AG04450 (cell line): ENCODE measurements around the gene OTUD1. TPM values are rescaled to one million over a fixed set of nuclear protein-coding genes. Genes with fewer than 3 reads are reported as not detected.

Experiments used
- CTCF ChIA-PET: fragments of 300-600, 350-600 bp; formaldehyde crosslinking; extraction: SDS; loops from one replicate; lab custom pipeline; 2022; ENCODE audit warnings: antibody characterized with exemption, inconsistent platforms; lab: Charles Lee
- POLR2A ChIA-PET: fragments of 350-600 bp; formaldehyde crosslinking; extraction: SDS; loops from one replicate; lab custom pipeline; 2021; ENCODE audit warnings: antibody characterized with exemption, inconsistent platforms; lab: Yijun Ruan, JAX
- DNase-seq: peaks from one replicate; pipeline ENCODE4 v3.0.0-alpha.2; 2011; ENCODE audit warnings: low read depth, low spot score
- H3K27ac ChIP-seq: one replicate; pipeline ENCODE4 v1.5.1; 2012; ENCODE audit warnings: low read depth, low read length, control low read depth
- H3K27me3 ChIP-seq: one replicate; pipeline ENCODE4 v1.6.0; 2012; ENCODE audit warnings: low read length; ENCODE audit not compliant: control insufficient read depth, insufficient read depth
- H3K4me3 ChIP-seq: 2 replicates; pipeline ENCODE4 v1.5.1; 2011; ENCODE audit warnings: mild to moderate bottlenecking, low read depth, low read length, control low read depth
- H3K9me3 ChIP-seq: 2 replicates; pipeline ENCODE4 v1.5.1; 2012; ENCODE audit warnings: low read length; ENCODE audit not compliant: control insufficient read depth, insufficient read depth
- polyA plus RNA-seq: library from polyadenylated mRNA; depleted of rRNA; stranded (reverse); fragments of >200 nt; gene quantifications from 2 replicates; pipeline ENCODE4 v1.2.3, GENCODE V29; 2011
- TF ChIP-seq, protein P1 (sequence below): IDR thresholded peaks from 2 replicates; pipeline ENCODE4 v1.5.1; 2011; ENCODE audit warnings: low read depth, low read length, control low read depth, inconsistent platforms

Gene OTUD1
- polyA plus RNA-seq, 1 experiment = 1.5 TPM

DNA sequence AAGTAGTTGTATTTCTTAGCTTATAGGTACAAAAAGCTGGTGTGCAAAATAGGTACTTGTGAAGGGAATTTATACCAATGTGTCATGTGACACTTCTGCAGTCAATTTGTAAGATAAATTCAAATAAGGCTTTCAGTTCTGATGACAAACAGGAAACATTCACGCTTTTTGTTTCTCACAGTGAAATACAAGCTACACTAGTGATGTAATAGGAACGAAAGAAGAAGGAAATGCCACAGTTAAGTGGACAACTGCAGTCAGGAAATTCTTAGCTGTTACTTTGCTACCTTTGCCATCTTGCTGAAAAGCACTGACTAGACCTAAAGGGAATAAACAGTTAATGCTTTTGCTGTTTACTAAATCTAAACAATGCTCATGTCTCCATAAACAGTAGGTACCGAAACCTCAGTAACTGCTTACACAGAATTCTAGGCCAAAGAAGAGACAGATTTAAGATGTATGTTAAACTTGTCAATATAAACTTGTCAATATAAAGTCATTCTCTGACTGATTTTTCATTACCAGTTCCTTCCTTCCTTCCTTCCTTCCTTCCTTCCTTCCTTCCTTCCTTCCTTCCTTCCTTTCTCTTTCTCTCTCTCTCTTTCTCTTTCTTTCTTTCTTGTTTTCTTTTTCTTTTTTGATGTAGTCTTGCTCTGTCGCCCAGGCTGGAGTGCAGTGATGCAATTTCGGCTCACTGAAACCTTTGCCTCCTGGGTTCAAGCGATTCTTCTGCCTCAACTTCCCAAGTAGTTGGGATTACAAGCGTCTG lies 10.1 kb downstream of the OTUD1 start:
- POLR2A ChIA-PET = no interaction called here
- no peak for DNase-seq
- Histone ChIP-seq H3K9me3 (no peaks in the 10 kb centered on the region), H3K27me3 (no peaks in the 10 kb centered on the region), H3K27ac (no peak overlapping the region), H3K4me3 (no peak overlapping the region)
- CTCF ChIA-PET = no interaction called here
- TF ChIP-seq, protein P1, sequence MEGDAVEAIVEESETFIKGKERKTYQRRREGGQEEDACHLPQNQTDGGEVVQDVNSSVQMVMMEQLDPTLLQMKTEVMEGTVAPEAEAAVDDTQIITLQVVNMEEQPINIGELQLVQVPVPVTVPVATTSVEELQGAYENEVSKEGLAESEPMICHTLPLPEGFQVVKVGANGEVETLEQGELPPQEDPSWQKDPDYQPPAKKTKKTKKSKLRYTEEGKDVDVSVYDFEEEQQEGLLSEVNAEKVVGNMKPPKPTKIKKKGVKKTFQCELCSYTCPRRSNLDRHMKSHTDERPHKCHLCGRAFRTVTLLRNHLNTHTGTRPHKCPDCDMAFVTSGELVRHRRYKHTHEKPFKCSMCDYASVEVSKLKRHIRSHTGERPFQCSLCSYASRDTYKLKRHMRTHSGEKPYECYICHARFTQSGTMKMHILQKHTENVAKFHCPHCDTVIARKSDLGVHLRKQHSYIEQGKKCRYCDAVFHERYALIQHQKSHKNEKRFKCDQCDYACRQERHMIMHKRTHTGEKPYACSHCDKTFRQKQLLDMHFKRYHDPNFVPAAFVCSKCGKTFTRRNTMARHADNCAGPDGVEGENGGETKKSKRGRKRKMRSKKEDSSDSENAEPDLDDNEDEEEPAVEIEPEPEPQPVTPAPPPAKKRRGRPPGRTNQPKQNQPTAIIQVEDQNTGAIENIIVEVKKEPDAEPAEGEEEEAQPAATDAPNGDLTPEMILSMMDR = no peak

DNA sequence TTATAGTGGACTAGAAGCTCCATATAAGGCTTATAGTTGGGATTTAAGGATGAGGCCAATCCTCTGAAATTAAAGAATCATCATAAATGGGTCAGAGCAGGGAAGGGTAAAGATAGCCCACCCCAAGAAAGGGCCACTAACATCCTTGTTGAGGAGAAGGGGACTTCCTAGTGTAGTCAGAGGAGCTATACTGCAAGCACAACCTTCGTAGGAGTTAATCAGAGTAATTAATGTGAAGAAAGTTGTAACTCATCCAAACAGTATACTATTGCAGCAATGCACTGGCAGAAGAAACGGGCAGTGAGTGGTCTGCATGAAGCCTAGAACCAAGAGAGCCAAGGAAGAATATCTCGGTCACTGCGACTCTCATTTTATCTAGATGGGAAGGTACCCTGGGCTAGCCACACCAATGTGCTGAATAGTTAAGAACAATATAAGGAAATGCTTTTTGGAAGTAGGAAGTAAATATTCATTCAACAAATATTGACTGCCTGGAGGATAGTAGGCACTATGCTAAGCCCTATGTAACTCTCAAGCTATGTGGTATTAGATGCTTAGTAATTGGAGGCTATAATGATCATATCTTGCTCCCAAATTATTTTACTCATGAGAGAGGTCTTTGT lies 13.3 kb downstream of the OTUD1 start:
- POLR2A ChIA-PET = no interaction called here
- Histone ChIP-seq H3K27ac (no peak overlapping the region), H3K9me3 (no peaks in the 10 kb centered on the region), H3K27me3 (peaks cover 5% of the 10 kb centered on the region), H3K4me3 (no peak overlapping the region)
- TF ChIP-seq, protein P1 = no peak
- CTCF ChIA-PET = interaction anchor here (0.6 kb wide), 1 partner anchor 918 kb away, joined by 6 read pairs; no protein-coding TSS in a partner anchor
- DNase-seq = no peak

DNA sequence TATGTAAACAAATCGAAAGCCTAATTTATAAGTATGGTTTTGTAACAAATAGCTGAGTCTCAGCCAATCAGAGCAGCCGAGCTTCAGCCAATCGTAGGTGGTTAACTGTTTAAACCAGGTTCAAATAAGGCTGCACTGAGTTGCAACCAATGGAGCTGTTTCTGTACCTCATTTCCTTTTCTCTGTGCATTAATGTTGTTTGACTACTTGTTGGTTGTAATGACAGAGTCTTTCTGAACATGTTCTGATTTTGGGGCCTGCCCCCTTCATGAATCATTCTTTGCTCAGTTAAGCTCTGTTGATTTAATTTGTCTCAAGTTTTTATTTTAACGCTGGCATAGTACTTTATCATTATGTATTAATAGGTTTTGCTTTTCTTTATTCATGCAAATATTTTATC lies 14.6 kb downstream of the OTUD1 start:
- CTCF ChIA-PET = no interaction called here
- Histone ChIP-seq H3K27ac (no peak overlapping the region), H3K4me3 (no peak overlapping the region), H3K9me3 (no peaks in the 10 kb centered on the region), H3K27me3 (peaks cover 5% of the 10 kb centered on the region)
- POLR2A ChIA-PET = no interaction called here
- DNase-seq = no peak
- TF ChIP-seq, protein P1 = no peak

DNA sequence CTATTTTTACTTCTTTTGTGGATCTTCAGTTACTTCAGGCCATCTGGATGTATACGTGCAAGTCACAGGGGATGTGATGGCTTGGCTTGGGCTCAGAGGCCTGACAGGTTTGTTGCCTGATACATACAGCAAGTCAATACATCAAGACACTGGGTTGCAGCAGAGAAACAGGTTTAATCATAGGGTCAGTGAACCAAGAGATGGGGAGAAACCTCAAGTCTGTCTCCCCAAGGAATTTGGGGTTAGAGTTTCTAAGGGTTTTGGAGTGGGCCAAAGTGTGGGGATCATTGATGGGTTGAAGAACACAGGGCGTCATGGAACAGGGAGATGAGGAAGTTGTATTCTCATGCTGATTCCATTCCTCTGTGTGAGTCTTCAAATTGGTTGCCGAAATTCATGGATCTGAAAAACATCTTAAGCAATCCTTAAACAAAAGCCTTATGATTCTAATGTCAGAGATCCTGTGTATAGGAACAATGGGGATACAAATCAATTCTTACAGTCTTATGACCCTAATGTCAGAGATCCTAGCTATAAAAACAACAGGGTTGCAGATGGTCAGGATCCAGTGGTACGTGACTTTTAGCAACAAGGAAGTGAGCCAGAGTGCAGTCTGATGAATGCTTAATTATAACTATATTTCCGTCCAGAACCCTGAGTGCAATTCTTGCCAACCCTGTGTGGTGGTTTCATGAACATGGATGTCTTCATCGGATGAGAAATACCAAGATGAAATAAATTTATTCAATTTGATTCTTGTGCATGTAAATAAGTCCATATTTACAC lies 18.9 kb downstream of the OTUD1 start:
- TF ChIP-seq, protein P1 = no peak
- no peak for DNase-seq
- Histone ChIP-seq H3K4me3 (no peak overlapping the region), H3K27ac (no peak overlapping the region), H3K27me3 (peaks cover 5% of the 10 kb centered on the region), H3K9me3 (no peaks in the 10 kb centered on the region)
- CTCF ChIA-PET = no interaction called here
- POLR2A ChIA-PET = no interaction called here
